Embryonic facial prominence (tissue), 1 donor: Measurements from ENCODE around the gene TREH.
"Not testable (repeated sequence)": the region's sequence is repeated elsewhere in the genome, so short reads cannot be mapped to it uniquely, and the experiment has no call there.

ENCODE experiments used
- DNase-seq: peaks from one replicate; pipeline ENCODE4 v3.0.0-alpha.2; 2016; ENCODE audit errors: extremely low spot score

TREH gene

GRCh38 chr11:118612378-118612777, 67.1 kb downstream of the TREH start:
- DNase-seq = no peak

- not testable (repeated sequence) for DNase-seq
These were observed 68.0 kb downstream of the TREH start for GRCh38 chr11:118611433-118611795.

DNA sequence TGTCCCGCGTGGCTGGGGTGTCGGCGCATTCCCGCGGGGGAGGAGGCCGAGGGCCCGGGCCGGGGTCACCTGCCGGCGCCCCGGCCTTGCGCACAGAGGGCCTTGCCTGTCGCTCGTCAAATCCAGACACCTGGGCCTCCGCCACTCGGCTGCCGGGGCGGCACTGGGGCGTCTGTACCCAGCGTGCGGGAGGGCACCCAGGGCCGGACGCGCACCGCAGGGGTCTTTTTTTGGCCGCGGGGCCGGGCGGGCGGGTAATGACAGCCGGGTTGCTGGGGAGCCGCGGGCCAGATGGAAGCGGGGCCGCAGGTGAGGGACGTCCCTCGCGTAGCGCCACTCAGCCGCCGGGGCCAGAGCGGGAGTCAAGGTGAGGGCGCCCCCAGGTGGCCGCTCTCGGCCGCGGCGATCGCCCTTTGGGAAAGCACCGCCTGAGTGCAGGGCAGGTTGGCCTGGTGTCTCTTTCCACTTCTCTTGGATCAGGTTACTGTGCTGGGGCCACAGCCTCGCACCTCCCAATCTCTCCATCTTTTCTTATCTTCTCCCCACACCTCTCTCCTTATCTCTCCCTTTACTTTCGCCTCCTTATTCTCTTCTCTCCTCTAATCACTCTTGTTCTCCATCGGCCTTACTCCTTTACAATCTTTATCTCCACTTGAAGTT, 68.5 kb downstream of the TREH start:
- DNase-seq = no peak

DNA sequence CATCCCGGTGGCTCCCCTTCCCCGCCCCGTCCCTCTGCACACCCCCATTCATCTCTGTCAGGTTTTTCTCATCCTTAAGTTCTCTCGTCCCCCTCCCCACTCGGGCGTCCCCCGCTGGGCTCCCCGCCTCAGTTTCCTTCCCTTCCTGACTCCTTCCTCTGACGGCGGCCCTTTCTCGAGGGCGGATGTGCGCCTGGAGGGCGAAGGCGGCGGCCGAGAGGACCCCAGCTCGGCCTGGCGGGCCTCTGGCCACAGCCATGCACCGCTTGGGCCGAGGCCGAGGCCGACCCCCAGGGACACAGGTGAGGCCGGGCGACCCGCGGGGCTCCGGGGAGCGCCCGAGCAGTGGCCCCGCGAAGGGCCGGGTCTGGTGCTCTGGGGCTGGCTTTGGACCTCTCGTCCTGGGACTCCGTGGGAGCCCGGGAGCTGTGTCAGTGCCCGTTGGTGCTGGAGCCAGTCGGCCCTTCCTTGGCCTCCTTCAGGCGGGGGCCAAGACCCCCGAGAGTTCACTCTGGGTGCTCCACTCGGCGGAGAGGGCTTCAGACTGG, 69.2 kb downstream of the TREH start:
- DNase-seq = no peak

- no peak for DNase-seq
These were observed 69.8 kb downstream of the TREH start for GRCh38 chr11:118609380-118610224.

- no peak for DNase-seq
These were observed 70.9 kb downstream of the TREH start for GRCh38 chr11:118608360-118609227.

GRCh38 chr11:118607401-118608359, 71.8 kb downstream of the TREH start, which contains the start of gene PHLDB1:
Gene PHLDB1, plus strand, starts transcription at chr11:118607615. Its CDS starts 6,222 bp downstream, at chr11:118613837.
- no peak for DNase-seq
